DND-41 (cell line): ENCODE measurements around the gene TIGD6.
"Not testable (repeated sequence)": the region's sequence is repeated elsewhere in the genome, so short reads cannot be mapped to it uniquely, and the experiment has no call there.

Experiments used
- ATAC-seq: fragments of 200-7000 bp; cut with Tn5 transposase; 3 replicates; pipeline ENCODE4 v1.9.1; 2021; ENCODE audit warnings: low read depth; ENCODE audit not compliant: insufficient read depth
- DNase-seq: peaks from one replicate; pipeline ENCODE4 v3.0.0-alpha.2; 2020
- H2AFZ ChIP-seq: 2 replicates; pipeline ENCODE4 v1.6.0; 2012; ENCODE audit warnings: low read depth, low read length
- H3K27ac ChIP-seq: 2 replicates; pipeline ENCODE4 v1.5.1; 2012; ENCODE audit warnings: low read length, inconsistent platforms
- H3K27me3 ChIP-seq: fragments of 200-600 bp; sonication (generic); 2 replicates; pipeline ENCODE4 v1.6.0; 2012; ENCODE audit warnings: low read length, mild to moderate bottlenecking, inconsistent platforms; ENCODE audit not compliant: insufficient read depth, poor library complexity
- H3K36me3 ChIP-seq: 2 replicates; pipeline ENCODE4 v1.5.1; 2012; ENCODE audit warnings: low read length, inconsistent platforms; ENCODE audit not compliant: insufficient read depth
- H3K4me1 ChIP-seq: 2 replicates; pipeline ENCODE4 v1.5.1; 2012; ENCODE audit warnings: mild to moderate bottlenecking, low read length; ENCODE audit not compliant: insufficient read depth
- H3K4me2 ChIP-seq: 2 replicates; pipeline ENCODE4 v1.6.0; 2012; ENCODE audit warnings: mild to moderate bottlenecking, moderate library complexity, low read length, inconsistent platforms; ENCODE audit not compliant: insufficient read depth
- H3K4me3 ChIP-seq, 2 experiments: fragments of 200-600 bp in 1 of 2; shearing (Covaris generic) in 1 of 2; 2 replicates each; pipeline ENCODE4 v1.5.1; 2012 to 2016; ENCODE audit warnings: inconsistent platforms in 2 of 2, low read length in 2 of 2, mild to moderate bottlenecking in 2 of 2, low read depth in 1 of 2, moderate library complexity in 1 of 2
- H3K79me2 ChIP-seq: 2 replicates; pipeline ENCODE4 v1.6.0; 2012; ENCODE audit warnings: low read length, inconsistent platforms; ENCODE audit not compliant: insufficient read depth
- H3K9ac ChIP-seq: 2 replicates; pipeline ENCODE4 v1.6.0; 2012; ENCODE audit warnings: low read depth, mild to moderate bottlenecking, inconsistent platforms, low read length, moderate library complexity
- H3K9me3 ChIP-seq: 2 replicates; pipeline ENCODE4 v1.5.1; 2012; ENCODE audit warnings: low read length, moderate library complexity, mild to moderate bottlenecking, inconsistent platforms; ENCODE audit not compliant: insufficient read depth, severe bottlenecking
- H4K20me1 ChIP-seq: 2 replicates; pipeline ENCODE4 v1.6.0; 2012; ENCODE audit warnings: low read length; ENCODE audit not compliant: insufficient read depth
- CTCF ChIP-seq: IDR thresholded peaks from 2 replicates; pipeline ENCODE4 v1.5.1; 2012; ENCODE audit warnings: borderline replicate concordance, low read length, moderate library complexity, mild to moderate bottlenecking; ENCODE audit not compliant: poor library complexity, severe bottlenecking; ENCODE audit errors: extremely low read depth
- EZH2 ChIP-seq: IDR thresholded peaks from 3 replicates; pipeline ENCODE4 v1.6.1; 2012; ENCODE audit warnings: borderline replicate concordance, low read depth, mild to moderate bottlenecking, moderate library complexity, low read length, inconsistent platforms; ENCODE audit not compliant: severe bottlenecking

TIGD6 gene

GRCh38 chr5:150035139-150035895 is 34.9 kb upstream of the TIGD6 start:
- H3K9ac ChIP-seq = no peak overlapping the region
- DNase-seq (no peak), ATAC-seq (no peak)
- no peaks in the 10 kb centered on the region for H3K9me3 ChIP-seq
- no peak overlapping the region for H3K4me2 ChIP-seq
- peaks cover 96% of the 10 kb centered on the region for H3K36me3 ChIP-seq
- H3K27ac ChIP-seq = no peak overlapping the region
- no peak overlapping the region for H3K4me3 ChIP-seq
- H3K27me3 ChIP-seq = no peaks in the 10 kb centered on the region
- H2AFZ ChIP-seq = no peak overlapping the region
- peaks cover under 1% of the 10 kb centered on the region for H4K20me1 ChIP-seq
- H3K4me1 ChIP-seq = no peaks in the 10 kb centered on the region
- no peaks in the 10 kb centered on the region for H3K79me2 ChIP-seq
- TF ChIP-seq CTCF (no peak), EZH2 (no peak)

GRCh38 chr5:150034662-150035061 is 34.2 kb upstream of the TIGD6 start:
- TF ChIP-seq CTCF = no peak
- TF ChIP-seq EZH2 = no peak
- no peak for DNase-seq
- Histone ChIP-seq H3K4me3 (no peak overlapping the region), H3K4me2 (no peak overlapping the region), H3K9me3 (no peaks in the 10 kb centered on the region), H3K36me3 (peaks cover 96% of the 10 kb centered on the region), H3K4me1 (no peaks in the 10 kb centered on the region), H3K27ac (no peak overlapping the region), H3K79me2 (no peaks in the 10 kb centered on the region), H4K20me1 (no peaks in the 10 kb centered on the region; the same call in 1 of the 2 replicates), H2AFZ (no peak overlapping the region), H3K9ac (no peak overlapping the region), H3K27me3 (no peaks in the 10 kb centered on the region)
- no peak for ATAC-seq

- no peaks in the 10 kb centered on the region for H3K27me3 ChIP-seq
- no peak overlapping the region for H3K27ac ChIP-seq
- H4K20me1 ChIP-seq = no peaks in the 10 kb centered on the region; the same call in 1 of the 2 replicates
- no peak for ATAC-seq
- no peak overlapping the region for H2AFZ ChIP-seq
- TF ChIP-seq CTCF (no peak), EZH2 (no peak)
- no peak overlapping the region for H3K4me2 ChIP-seq
- H3K9ac ChIP-seq = no peak overlapping the region
- H3K79me2 ChIP-seq = no peaks in the 10 kb centered on the region
- peaks cover 98% of the 10 kb centered on the region for H3K36me3 ChIP-seq
- no peak overlapping the region for H3K4me3 ChIP-seq
- H3K4me1 ChIP-seq = no peaks in the 10 kb centered on the region
- no peaks in the 10 kb centered on the region for H3K9me3 ChIP-seq
- DNase-seq = no peak
These were observed 32.9 kb upstream of the TIGD6 start for GRCh38 chr5:150033334-150033733.

GRCh38 chr5:150028047-150028446 is 27.6 kb upstream of the TIGD6 start:
- H3K9ac ChIP-seq, H3K79me2 ChIP-seq, H3K9me3 ChIP-seq, H3K27ac ChIP-seq, ATAC-seq, H3K4me3 ChIP-seq, H3K27me3 ChIP-seq, H2AFZ ChIP-seq, H3K4me2 ChIP-seq, H3K4me1 ChIP-seq, H4K20me1 ChIP-seq, DNase-seq: not testable (repeated sequence)
- H3K36me3 ChIP-seq = peaks cover 95% of the 10 kb centered on the region
